Tibial nerve (tissue), 3 donors: ENCODE data around the gene ATP5F1A.

ENCODE experiments used
- POLR2A ChIP-seq, 2 donors: fragments of 450-650 bp; IDR thresholded peaks; one replicate each; pipeline ENCODE4 v1.6.1; 2017; ENCODE audit warnings: antibody characterized with exemption in 2 of 2, mild to moderate bottlenecking in 2 of 2, moderate library complexity in 2 of 2
- TF ChIP-seq, protein P1 (sequence below), 5 experiments: fragments of 200-600 bp in 3 of 5; fragments of 450-650 bp in 2 of 5; sonication (generic) in 3 of 5; IDR thresholded peaks; one replicate each; pipeline ENCODE4 v1.5.1; 2016 to 2019; ENCODE audit warnings: antibody characterized with exemption in 5 of 5, mild to moderate bottlenecking in 3 of 5, moderate library complexity in 2 of 5

DNA sequence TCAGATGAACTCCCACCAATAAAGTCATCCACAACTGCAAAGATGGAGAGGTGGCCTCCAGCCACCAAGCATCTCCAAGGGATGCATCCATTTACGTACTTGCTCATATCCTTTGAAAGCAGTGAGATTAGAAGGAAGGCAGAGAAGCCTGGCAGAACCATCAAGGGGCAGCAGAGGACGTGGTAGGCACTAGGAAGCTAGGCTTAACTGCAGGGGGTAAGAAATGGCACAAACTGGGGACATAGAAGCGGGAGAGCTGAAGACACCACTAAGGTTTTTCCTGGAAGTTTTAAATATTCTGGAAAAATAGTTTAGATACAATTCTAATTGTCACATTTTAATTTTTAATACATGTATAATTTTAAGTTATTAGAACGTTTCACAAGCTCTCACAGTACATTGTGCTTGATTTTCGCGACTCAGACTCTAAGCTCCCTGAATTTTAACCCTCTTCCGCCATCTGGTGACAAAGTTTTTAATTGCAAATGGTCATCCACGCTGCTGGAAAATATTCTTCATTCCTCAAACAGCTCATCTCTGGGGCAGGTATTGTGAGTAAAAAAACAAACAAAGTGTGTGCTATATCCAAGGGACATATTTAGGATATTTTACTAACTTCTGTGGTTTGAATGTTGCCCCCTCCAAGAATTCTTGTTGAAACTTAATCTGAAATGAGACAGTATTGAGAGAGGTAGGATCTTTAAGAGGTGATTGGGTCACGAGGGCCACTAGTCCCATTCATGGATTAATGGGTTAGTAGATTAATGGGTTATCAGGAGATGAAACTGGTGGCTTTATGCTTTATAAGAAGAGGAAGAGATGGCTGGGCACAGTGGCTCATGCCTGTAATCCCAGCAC lies 24.4 kb downstream of the ATP5F1A start:
- no peak for TF ChIP-seq POLR2A (IDR thresholded peaks at IDR 0.05)
- TF ChIP-seq, protein P1, sequence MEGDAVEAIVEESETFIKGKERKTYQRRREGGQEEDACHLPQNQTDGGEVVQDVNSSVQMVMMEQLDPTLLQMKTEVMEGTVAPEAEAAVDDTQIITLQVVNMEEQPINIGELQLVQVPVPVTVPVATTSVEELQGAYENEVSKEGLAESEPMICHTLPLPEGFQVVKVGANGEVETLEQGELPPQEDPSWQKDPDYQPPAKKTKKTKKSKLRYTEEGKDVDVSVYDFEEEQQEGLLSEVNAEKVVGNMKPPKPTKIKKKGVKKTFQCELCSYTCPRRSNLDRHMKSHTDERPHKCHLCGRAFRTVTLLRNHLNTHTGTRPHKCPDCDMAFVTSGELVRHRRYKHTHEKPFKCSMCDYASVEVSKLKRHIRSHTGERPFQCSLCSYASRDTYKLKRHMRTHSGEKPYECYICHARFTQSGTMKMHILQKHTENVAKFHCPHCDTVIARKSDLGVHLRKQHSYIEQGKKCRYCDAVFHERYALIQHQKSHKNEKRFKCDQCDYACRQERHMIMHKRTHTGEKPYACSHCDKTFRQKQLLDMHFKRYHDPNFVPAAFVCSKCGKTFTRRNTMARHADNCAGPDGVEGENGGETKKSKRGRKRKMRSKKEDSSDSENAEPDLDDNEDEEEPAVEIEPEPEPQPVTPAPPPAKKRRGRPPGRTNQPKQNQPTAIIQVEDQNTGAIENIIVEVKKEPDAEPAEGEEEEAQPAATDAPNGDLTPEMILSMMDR (IDR thresholded peaks at IDR 0.05) = peak; percentile 53 to 66 (median 56)
